HCT116 (cell line): ENCODE results near the gene GRB7. TPM values are rescaled to one million over a fixed set of nuclear protein-coding genes. Genes with fewer than 3 reads are reported as not detected.
A peak's percentile ranks its signal among the peaks of the same experiment; 100 is the strongest.

Experiments
- ATAC-seq: fragments of 200-7000 bp; cut with Tn5 transposase; 2 replicates; pipeline ENCODE4 v1.9.1; 2020; ENCODE audit warnings: mild to moderate bottlenecking, moderate library complexity
- BruUV-seq: library from RNA; stranded (reverse); fragments of 400-500 nt; replicated peaks from 2 replicates; lab custom pipeline; 2021; lab: Mats Ljungman, UMichigan
- CTCF ChIA-PET: fragments of 300-600 bp; sonication (Branson Sonifier 250); formaldehyde crosslinking; loops from one replicate; lab custom pipeline; 2021; ENCODE audit warnings: antibody characterized with exemption; lab: Charles Lee
- POLR2A ChIA-PET: fragments of 300-600, 350-600 bp; sonication (Branson Sonifier 250); formaldehyde crosslinking; loops from one replicate; lab custom pipeline; 2021; ENCODE audit warnings: antibody characterized with exemption; lab: Charles Lee
- RAD21 ChIA-PET, 2 experiments: fragments of 300-600 bp; sonication (Branson Sonifier 250); formaldehyde crosslinking; loops; one replicate each; lab custom pipeline; 2023; ENCODE audit warnings: low total read pairs in 2 of 2; ENCODE audit not compliant: uncharacterized antibody in 2 of 2, unreplicated experiment in 2 of 2, low non-redundant PET in 1 of 2; lab: Charles Lee
- DNase-seq: peaks from one replicate; pipeline ENCODE4 v3.0.0-alpha.2; 2010; ENCODE audit warnings: low read depth, low spot score
- H2AFZ ChIP-seq: fragments of 200-600 bp; shearing (Covaris generic), sonication (generic); 2 replicates; pipeline ENCODE4 v1.6.1; 2017; ENCODE audit warnings: low read depth, mixed run types, mixed read lengths, antibody characterized with exemption, low read length; ENCODE audit not compliant: poor library complexity, severe bottlenecking
- H3K27ac ChIP-seq: 2 replicates; pipeline ENCODE4 v1.5.1; 2012; ENCODE audit warnings: low read depth, low read length
- H3K27me3 ChIP-seq: fragments of 200-600 bp; sonication (generic); 2 replicates; pipeline ENCODE4 v1.6.1; 2016; ENCODE audit warnings: mixed run types, low read length, mixed read lengths; ENCODE audit not compliant: insufficient read depth
- H3K36me3 ChIP-seq, 2 experiments: fragments of 200-500 bp in 1 of 2; fragments of 200-600 bp in 1 of 2; sonication (Bioruptor generic) in 1 of 2; sonication (generic) in 1 of 2; 2 replicates each; pipeline versions ENCODE4 v1.5.1 to v1.6.1; 2014 to 2016; ENCODE audit warnings: low read length in 2 of 2, inconsistent platforms in 1 of 2, mixed read lengths in 1 of 2, mixed run types in 1 of 2; ENCODE audit not compliant: insufficient read depth in 2 of 2, control insufficient read depth in 1 of 2
- H3K4me1 ChIP-seq, 2 experiments: fragments of 200-600 bp in 1 of 2; sonication (generic) in 1 of 2; 2 replicates each; pipeline versions ENCODE4 v1.5.1 to v1.6.1; 2012 to 2017; ENCODE audit warnings: low read length in 2 of 2, inconsistent platforms in 1 of 2, mild to moderate bottlenecking in 1 of 2, mixed read lengths in 1 of 2, mixed run types in 1 of 2, moderate library complexity in 1 of 2; ENCODE audit not compliant: insufficient read depth in 2 of 2, control insufficient read depth in 1 of 2
- H3K4me2 ChIP-seq: fragments of 200-600 bp; sonication (generic); 2 replicates; pipeline ENCODE4 v1.6.1; 2017; ENCODE audit warnings: mixed run types, low read length, mixed read lengths
- H3K4me3 ChIP-seq, 2 experiments: fragments of 200-600 bp in 1 of 2; sonication (generic) in 1 of 2; replicated peaks in 1 of 2; 2 replicates each; pipeline ENCODE4 v1.5.1; 2011 to 2016; ENCODE audit warnings: low read length in 2 of 2, control low read depth in 1 of 2, low read depth in 1 of 2, mild to moderate bottlenecking in 1 of 2, mixed read lengths in 1 of 2, mixed run types in 1 of 2
- H3K79me2 ChIP-seq: fragments of 200-600 bp; sonication (generic); 2 replicates; pipeline ENCODE4 v1.6.1; 2017; ENCODE audit warnings: mild to moderate bottlenecking, mixed run types, low read length, moderate library complexity, mixed read lengths; ENCODE audit not compliant: insufficient read depth
- H3K9ac ChIP-seq: fragments of 200-600 bp; sonication (generic); 2 replicates; pipeline ENCODE4 v1.6.1; 2016; ENCODE audit warnings: low read length, mixed read lengths
- H3K9me2 ChIP-seq: fragments of 200-600 bp; sonication (generic), shearing (Covaris generic); 2 replicates; pipeline ENCODE4 v1.6.1; 2017; ENCODE audit warnings: mixed run types, mild to moderate bottlenecking, moderate library complexity; ENCODE audit not compliant: insufficient read depth
- H3K9me3 ChIP-seq, 2 experiments: fragments of 200-500 bp in 1 of 2; fragments of 200-600 bp in 1 of 2; sonication (Bioruptor generic) in 1 of 2; sonication (generic) in 1 of 2; 2 replicates each; pipeline ENCODE4 v1.6.1; 2014 to 2017; ENCODE audit warnings: low read length in 2 of 2, mixed read lengths in 2 of 2, inconsistent platforms in 1 of 2, low read depth in 1 of 2, mild to moderate bottlenecking in 1 of 2, mixed run types in 1 of 2, moderate library complexity in 1 of 2; ENCODE audit not compliant: control insufficient read depth in 1 of 2, insufficient read depth in 1 of 2
- H4K20me1 ChIP-seq: fragments of 200-600 bp; sonication (generic), shearing (Covaris generic); 2 replicates; pipeline ENCODE4 v1.6.1; 2017; ENCODE audit warnings: mixed run types, mild to moderate bottlenecking, moderate library complexity; ENCODE audit not compliant: insufficient read depth
- CBX3 ChIP-seq: IDR thresholded peaks from 2 replicates; pipeline ENCODE4 v1.6.1; 2012; ENCODE audit warnings: low read depth
- CEBPB ChIP-seq: IDR thresholded peaks from 2 replicates; pipeline ENCODE4 v1.6.1; 2012; ENCODE audit warnings: low read depth
- EGR1 ChIP-seq: IDR thresholded peaks from 2 replicates; pipeline ENCODE4 v1.6.1; 2012; ENCODE audit warnings: low read depth
- EZH2phosphoT487 ChIP-seq: fragments of 200-600 bp; IDR thresholded peaks from 2 replicates; pipeline ENCODE4 v1.6.1; 2018; ENCODE audit warnings: antibody characterized with exemption, borderline replicate concordance
- POLR2AphosphoS5 ChIP-seq: IDR thresholded peaks from 2 replicates; pipeline ENCODE4 v1.6.1; 2011; ENCODE audit warnings: mild to moderate bottlenecking, low read depth, low read length, moderate library complexity
- RAD21 ChIP-seq: IDR thresholded peaks from 2 replicates; pipeline ENCODE4 v1.6.1; 2012; ENCODE audit warnings: low read depth, mild to moderate bottlenecking
- SRF ChIP-seq: IDR thresholded peaks from 2 replicates; pipeline ENCODE4 v1.6.1; 2012; ENCODE audit warnings: low read depth
- YY1 ChIP-seq: IDR thresholded peaks from 2 replicates; pipeline ENCODE4 v1.6.1; 2011; ENCODE audit warnings: low read length, low read depth, moderate library complexity, mild to moderate bottlenecking; ENCODE audit not compliant: insufficient replicate concordance; ENCODE audit errors: extremely low read depth
- ZFX ChIP-seq: fragments of 450-650 bp; IDR thresholded peaks from 2 replicates; pipeline ENCODE4 v1.6.1; 2017
- ZNF274 ChIP-seq: fragments of 200-500 bp; sonication (Bioruptor generic); IDR thresholded peaks from 2 replicates; pipeline ENCODE4 v1.6.1; 2014; ENCODE audit warnings: mild to moderate bottlenecking, low read depth, low read length, inconsistent platforms
- intact Hi-C: fragments of 100-400 bp; cut with micrococcal nuclease; formaldehyde crosslinking; loops from 2 replicates; pipeline ENCODE4 v1.10.0; 2022
- total RNA-seq: library from RNA; stranded (reverse); gene quantifications from one replicate; pipeline ENCODE4 v1.2.1, GENCODE V29; 2021; ENCODE audit not compliant: unreplicated experiment
- TF ChIP-seq, protein P1 (sequence below): IDR thresholded peaks from 2 replicates; pipeline ENCODE4 v1.6.1; 2012
- TF ChIP-seq, protein P2 (sequence below), 3 experiments: fragments of 200-600 bp in 1 of 3; sonication (generic) in 1 of 3; IDR thresholded peaks in 2 of 3; conservative IDR thresholded peaks in 1 of 3; 2 replicates each; pipeline ENCODE4 v1.5.1; 2012 to 2017; ENCODE audit warnings: low read depth in 2 of 3, low read length in 2 of 3, antibody characterized with exemption in 1 of 3, borderline replicate concordance in 1 of 3, control low read depth in 1 of 3, mild to moderate bottlenecking in 1 of 3, mixed read lengths in 1 of 3, mixed run types in 1 of 3, moderate library complexity in 1 of 3; ENCODE audit not compliant: insufficient read depth in 1 of 3
- TF ChIP-seq, protein P3 (sequence below): IDR thresholded peaks from 2 replicates; pipeline ENCODE4 v1.6.1; 2012; ENCODE audit warnings: low read depth

Gene GRB7
- total RNA-seq, 1 experiment from 2014 or later, result 51.9 TPM

DNA sequence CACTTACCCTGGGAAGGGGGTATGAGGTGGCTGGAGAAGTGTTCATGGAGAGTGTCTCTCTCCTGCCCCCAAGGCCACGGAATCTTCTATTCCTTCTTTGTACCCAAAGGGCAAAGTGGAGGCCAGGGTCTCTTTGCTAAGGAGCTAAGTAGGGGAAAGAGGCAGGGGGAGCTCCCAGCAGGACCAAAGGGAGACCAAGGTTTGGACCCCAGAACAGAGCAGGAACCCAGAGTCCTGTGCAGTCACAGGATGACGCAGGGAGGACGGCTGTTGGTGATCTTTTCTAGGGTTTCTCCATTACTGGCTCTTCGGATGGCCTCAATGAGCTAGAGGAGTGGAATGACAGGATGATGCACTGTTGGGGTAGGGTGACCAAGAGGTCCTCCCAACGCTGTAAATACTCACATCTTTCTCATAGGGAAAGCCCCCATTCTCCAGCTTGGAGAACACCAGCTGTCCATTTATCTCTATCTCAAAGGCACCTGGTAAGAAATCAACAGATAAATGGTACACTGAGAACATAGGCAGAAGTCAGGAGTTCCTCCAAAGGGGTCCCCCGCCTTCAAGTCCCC is 8.4 kb upstream of the GRB7 start:
- ChIA-PET CTCF (interaction anchor here (0.7 to 3.3 kb wide), 13 partner anchors 10 to 108 kb away, joined by 3 to 27 read pairs (median 5); partner anchors contain the start of genes ERBB2 and PGAP3), POLR2A (interaction anchor here (0.7 to 2.5 kb wide), 6 partner anchors 10 to 278 kb away, joined by 3 to 6 read pairs (median 4); partner anchors contain the start of genes ERBB2, MED1 and PGAP3), RAD21 (interaction anchor here in 1 of 2 experiments (1.6 kb wide), 1 partner anchor 41 kb away, joined by 3 read pairs; the partner anchor contains the start of gene PGAP3)
- H3K27ac ChIP-seq, result peak overlapping the region; percentile 77
- intact Hi-C loops, result no loop called here
- H3K4me1 ChIP-seq, result peaks cover 3 to 24% of the 10 kb centered on the region in 2 experiments; a peak in 3 of 4 replicates
- H3K9ac ChIP-seq, result peak overlapping the region; percentile 82
- H3K27me3 ChIP-seq, result no peaks in the 10 kb centered on the region
- peak overlapping the region; percentile 69 to 73 for H3K4me3 ChIP-seq
- BruUV-seq, result no TSS peak
- no peaks in the 10 kb centered on the region for H4K20me1 ChIP-seq
- H3K36me3 ChIP-seq, result peaks cover 3 to 22% of the 10 kb centered on the region in 2 experiments; a peak in 2 of 4 replicates
- no peak for ATAC-seq
- DNase-seq, result no peak
- H3K4me2 ChIP-seq, result peak overlapping the region; percentile 78
- no peaks in the 10 kb centered on the region for H3K9me3 ChIP-seq
- TF ChIP-seq RAD21 (no peak), ZFX (no peak), SRF (no peak), POLR2AphosphoS5 (no peak), EZH2phosphoT487 (no peak), ZNF274 (no peak), YY1 (no peak), CBX3 (no peak), CEBPB (no peak), EGR1 (no peak)
- TF ChIP-seq, protein P1, sequence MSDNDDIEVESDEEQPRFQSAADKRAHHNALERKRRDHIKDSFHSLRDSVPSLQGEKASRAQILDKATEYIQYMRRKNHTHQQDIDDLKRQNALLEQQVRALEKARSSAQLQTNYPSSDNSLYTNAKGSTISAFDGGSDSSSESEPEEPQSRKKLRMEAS, result no peak
- TF ChIP-seq, protein P2, sequence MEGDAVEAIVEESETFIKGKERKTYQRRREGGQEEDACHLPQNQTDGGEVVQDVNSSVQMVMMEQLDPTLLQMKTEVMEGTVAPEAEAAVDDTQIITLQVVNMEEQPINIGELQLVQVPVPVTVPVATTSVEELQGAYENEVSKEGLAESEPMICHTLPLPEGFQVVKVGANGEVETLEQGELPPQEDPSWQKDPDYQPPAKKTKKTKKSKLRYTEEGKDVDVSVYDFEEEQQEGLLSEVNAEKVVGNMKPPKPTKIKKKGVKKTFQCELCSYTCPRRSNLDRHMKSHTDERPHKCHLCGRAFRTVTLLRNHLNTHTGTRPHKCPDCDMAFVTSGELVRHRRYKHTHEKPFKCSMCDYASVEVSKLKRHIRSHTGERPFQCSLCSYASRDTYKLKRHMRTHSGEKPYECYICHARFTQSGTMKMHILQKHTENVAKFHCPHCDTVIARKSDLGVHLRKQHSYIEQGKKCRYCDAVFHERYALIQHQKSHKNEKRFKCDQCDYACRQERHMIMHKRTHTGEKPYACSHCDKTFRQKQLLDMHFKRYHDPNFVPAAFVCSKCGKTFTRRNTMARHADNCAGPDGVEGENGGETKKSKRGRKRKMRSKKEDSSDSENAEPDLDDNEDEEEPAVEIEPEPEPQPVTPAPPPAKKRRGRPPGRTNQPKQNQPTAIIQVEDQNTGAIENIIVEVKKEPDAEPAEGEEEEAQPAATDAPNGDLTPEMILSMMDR (IDR thresholded peaks at IDR 0.05 in 2 of 3, conservative IDR thresholded peaks at IDR 0.05 in 1 of 3; ENCODE audit: borderline replicate concordance in 1 of 3, insufficient read depth in 1 of 3, low read depth in 2 of 3, low read length in 2 of 3), result no peak
- TF ChIP-seq, protein P3, sequence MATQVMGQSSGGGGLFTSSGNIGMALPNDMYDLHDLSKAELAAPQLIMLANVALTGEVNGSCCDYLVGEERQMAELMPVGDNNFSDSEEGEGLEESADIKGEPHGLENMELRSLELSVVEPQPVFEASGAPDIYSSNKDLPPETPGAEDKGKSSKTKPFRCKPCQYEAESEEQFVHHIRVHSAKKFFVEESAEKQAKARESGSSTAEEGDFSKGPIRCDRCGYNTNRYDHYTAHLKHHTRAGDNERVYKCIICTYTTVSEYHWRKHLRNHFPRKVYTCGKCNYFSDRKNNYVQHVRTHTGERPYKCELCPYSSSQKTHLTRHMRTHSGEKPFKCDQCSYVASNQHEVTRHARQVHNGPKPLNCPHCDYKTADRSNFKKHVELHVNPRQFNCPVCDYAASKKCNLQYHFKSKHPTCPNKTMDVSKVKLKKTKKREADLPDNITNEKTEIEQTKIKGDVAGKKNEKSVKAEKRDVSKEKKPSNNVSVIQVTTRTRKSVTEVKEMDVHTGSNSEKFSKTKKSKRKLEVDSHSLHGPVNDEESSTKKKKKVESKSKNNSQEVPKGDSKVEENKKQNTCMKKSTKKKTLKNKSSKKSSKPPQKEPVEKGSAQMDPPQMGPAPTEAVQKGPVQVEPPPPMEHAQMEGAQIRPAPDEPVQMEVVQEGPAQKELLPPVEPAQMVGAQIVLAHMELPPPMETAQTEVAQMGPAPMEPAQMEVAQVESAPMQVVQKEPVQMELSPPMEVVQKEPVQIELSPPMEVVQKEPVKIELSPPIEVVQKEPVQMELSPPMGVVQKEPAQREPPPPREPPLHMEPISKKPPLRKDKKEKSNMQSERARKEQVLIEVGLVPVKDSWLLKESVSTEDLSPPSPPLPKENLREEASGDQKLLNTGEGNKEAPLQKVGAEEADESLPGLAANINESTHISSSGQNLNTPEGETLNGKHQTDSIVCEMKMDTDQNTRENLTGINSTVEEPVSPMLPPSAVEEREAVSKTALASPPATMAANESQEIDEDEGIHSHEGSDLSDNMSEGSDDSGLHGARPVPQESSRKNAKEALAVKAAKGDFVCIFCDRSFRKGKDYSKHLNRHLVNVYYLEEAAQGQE, result no peak
- H3K79me2 ChIP-seq, result peaks cover 10% of the 10 kb centered on the region; the same call in 1 of the 2 replicates
- H3K9me2 ChIP-seq, result no peaks in the 10 kb centered on the region
- H2AFZ ChIP-seq, result no peak overlapping the region
